Measurements from ENCODE around the gene HSD3B7.

The HSD3B7 gene

GRCh38 chr16:30951193-30951592 is 33.8 kb upstream of the HSD3B7 start:
- H3K27me3 Mint-ChIP-seq: no peaks in the 10 kb centered on the region
- H3K4me3 Mint-ChIP-seq: no peak overlapping the region
- H3K9me3 Mint-ChIP-seq: no peaks in the 10 kb centered on the region
- H3K4me1 Mint-ChIP-seq: peaks cover 36% of the 10 kb centered on the region
- peaks cover 6% of the 10 kb centered on the region for H3K36me3 Mint-ChIP-seq
- H3K27ac Mint-ChIP-seq: peak overlapping the region; percentile 89
- ATAC-seq: no peak

DNA sequence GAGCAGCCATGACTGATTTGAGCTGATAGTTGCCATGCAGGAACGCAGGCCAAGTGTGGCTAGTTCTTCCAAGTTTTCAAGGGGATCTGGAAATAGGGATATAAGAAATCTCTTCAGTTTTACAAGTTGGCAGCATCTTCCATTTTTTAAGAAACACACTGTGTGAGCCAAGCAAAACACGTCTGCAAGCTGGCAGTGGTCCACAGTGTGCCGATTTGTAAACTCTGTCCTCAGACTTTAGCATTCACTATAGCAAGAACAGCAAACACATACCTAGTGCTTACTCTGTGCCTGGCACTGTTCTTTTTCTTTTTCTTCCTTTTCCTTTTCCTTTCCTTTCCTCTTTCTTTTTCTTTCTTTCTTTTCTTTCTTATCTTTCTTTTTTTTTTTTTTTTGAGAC is 33.3 kb upstream of the HSD3B7 start:
- no peak for ATAC-seq
- Mint-ChIP-seq H3K27ac (no peak overlapping the region), H3K4me3 (no peak overlapping the region), H3K27me3 (no peaks in the 10 kb centered on the region), H3K36me3 (peaks cover 6% of the 10 kb centered on the region), H3K4me1 (peaks cover 36% of the 10 kb centered on the region), H3K9me3 (no peaks in the 10 kb centered on the region)

DNA sequence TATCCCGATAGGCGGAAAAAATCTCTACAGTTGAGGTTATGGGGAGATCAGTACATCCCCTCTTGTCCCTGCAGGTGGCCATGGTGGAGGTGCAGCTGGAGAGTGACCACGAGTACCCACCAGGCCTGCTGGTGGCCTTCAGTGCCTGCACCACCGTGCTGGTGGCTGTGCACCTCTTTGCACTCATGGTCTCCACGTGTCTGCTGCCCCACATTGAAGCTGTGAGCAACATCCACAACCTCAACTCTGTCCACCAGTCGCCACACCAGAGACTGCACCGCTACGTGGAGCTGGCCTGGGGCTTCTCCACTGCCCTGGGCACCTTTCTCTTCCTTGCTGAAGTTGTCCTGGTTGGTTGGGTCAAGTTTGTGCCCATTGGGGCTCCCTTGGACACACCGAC is 31.9 kb upstream of the HSD3B7 start:
- no peaks in the 10 kb centered on the region for H3K9me3 Mint-ChIP-seq
- H3K4me3 Mint-ChIP-seq: no peak overlapping the region
- H3K27ac Mint-ChIP-seq: no peak overlapping the region
- no peaks in the 10 kb centered on the region for H3K27me3 Mint-ChIP-seq
- no peak for ATAC-seq
- no peaks in the 10 kb centered on the region for H3K36me3 Mint-ChIP-seq
- H3K4me1 Mint-ChIP-seq: peaks cover 36% of the 10 kb centered on the region

DNA sequence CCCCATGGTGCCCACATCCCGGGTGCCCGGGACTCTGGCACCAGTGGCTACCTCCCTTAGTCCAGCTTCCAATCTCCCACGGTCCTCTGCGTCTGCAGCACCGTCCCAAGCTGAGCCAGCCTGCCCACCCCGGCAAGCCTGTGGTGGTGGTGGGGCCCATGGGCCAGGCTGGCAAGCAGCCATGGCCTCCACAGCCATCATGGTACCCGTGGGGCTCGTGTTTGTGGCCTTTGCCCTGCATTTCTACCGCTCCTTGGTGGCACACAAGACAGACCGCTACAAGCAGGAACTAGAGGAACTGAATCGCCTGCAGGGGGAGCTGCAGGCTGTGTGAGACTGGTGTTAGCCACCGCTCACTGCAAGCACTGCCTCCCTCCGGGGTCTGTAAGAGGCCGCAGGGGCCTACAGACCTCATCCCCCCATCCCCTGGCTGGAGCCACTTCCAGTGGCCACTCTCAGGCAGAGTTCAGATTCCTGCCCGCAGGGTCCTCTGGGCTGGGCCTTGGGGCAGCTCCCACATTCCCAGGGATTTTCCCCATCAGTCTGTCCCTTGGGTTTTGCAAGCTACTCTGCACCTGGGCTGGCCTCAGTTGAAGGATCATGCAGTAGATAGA is 31.4 kb upstream of the HSD3B7 start:
- Mint-ChIP-seq H3K27ac (peak overlapping the region; percentile 44), H3K27me3 (no peaks in the 10 kb centered on the region), H3K4me1 (peaks cover 41% of the 10 kb centered on the region), H3K4me3 (no peak overlapping the region), H3K9me3 (no peaks in the 10 kb centered on the region), H3K36me3 (peaks cover 4% of the 10 kb centered on the region)
- peak; percentile 39 for ATAC-seq

GRCh38 chr16:30954993-30955392 is 30.0 kb upstream of the HSD3B7 start:
- peaks cover 17% of the 10 kb centered on the region for H3K36me3 Mint-ChIP-seq
- H3K4me3 Mint-ChIP-seq: no peak overlapping the region
- H3K4me1 Mint-ChIP-seq: peaks cover 49% of the 10 kb centered on the region
- no peaks in the 10 kb centered on the region for H3K9me3 Mint-ChIP-seq
- H3K27ac Mint-ChIP-seq: no peak overlapping the region
- ATAC-seq: no peak
- no peaks in the 10 kb centered on the region for H3K27me3 Mint-ChIP-seq

DNA sequence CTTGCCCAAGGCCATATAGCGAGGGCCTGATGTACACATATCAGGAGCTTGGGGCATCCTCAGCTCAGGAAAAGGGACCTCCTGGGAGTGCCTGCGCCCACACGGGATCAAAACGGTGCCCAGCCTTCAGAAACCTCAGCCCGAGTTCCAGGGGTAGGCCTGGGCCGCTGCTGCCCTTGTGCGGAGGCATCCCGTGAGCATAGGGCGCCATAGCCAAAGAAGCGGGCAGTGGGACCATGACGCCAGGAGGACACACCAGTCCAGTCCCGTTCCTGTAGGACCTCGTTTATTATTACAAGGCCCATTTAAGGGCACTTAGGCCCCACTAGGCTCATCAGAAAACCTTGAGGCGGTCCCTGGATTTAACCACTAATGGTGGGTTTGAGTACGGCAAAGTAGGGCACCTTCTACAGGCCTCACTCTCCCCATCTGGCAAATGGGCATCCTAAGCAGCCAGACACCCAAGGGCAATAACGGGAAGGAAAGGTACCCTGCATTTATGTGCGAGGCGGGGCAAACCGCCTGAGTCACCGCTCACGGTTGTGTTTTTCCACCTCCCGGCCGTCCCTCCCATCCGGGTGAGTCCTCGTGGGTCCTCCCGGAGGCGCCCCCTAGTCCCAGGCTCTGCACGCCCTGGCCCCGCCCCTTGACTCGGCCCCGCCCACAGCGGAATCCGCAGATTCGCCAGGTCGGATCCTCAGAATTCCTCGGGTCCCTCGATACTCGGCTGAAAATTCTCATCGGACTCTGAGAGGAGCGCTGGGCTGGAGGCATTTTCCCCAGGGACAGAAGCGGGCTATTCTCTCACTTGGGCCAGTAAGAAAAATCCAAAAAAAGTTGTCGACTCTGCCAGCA is 28.2 kb upstream of the HSD3B7 start:
- H3K27me3 Mint-ChIP-seq: no peaks in the 10 kb centered on the region
- H3K4me3 Mint-ChIP-seq: peak overlapping the region; percentile 94
- ATAC-seq: peak; percentile 86
- peak overlapping the region; percentile 98 for H3K27ac Mint-ChIP-seq
- H3K4me1 Mint-ChIP-seq: peaks cover 42% of the 10 kb centered on the region
- peaks cover 36% of the 10 kb centered on the region for H3K36me3 Mint-ChIP-seq
- H3K9me3 Mint-ChIP-seq: no peaks in the 10 kb centered on the region

- H3K36me3 Mint-ChIP-seq: peaks cover 43% of the 10 kb centered on the region
- ATAC-seq: peak; percentile 92
- peak within 1 kb of the TSS; percentile 98 for H3K27ac Mint-ChIP-seq
- H3K27me3 Mint-ChIP-seq: no peaks in the 10 kb centered on the region
- H3K4me1 Mint-ChIP-seq: peaks cover 42% of the 10 kb centered on the region
- peak within 1 kb of the TSS; percentile 94 for H3K4me3 Mint-ChIP-seq
- no peaks in the 10 kb centered on the region for H3K9me3 Mint-ChIP-seq
Measured at GRCh38 chr16:30957456-30958174, 27.4 kb upstream of the HSD3B7 start, which contains the start of gene SETD1A. SETD1A (plus strand) TSS chr16:30957754; CDS start chr16:30958732, 978 bp downstream.

- Mint-ChIP-seq H3K36me3 (peaks cover 51% of the 10 kb centered on the region), H3K27ac (peak overlapping the region; percentile 98), H3K4me3 (peak overlapping the region; percentile 92), H3K27me3 (no peaks in the 10 kb centered on the region), H3K9me3 (no peaks in the 10 kb centered on the region), H3K4me1 (peaks cover 39% of the 10 kb centered on the region)
- peak; percentile 55 for ATAC-seq
Measured at GRCh38 chr16:30958175-30959079, 26.6 kb upstream of the HSD3B7 start.

DNA sequence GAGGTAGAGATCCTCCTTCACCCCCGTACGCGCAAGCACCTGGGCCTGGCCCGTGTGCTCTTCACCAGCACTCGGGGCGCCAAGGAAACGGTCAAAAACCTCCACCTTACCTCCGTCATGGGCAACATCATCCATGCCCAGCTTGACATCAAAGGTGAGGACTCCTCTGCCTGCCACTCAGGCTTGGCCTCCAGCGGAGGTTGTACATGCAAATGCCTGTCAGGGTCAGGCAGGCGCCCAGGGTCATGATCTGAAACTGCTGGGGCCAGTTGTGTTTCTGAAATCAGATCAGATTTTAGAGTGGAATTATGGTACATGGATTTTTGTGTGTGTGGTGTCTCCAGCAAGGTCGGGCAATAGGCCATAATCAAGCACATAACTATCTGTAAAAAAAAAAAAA is 23.6 kb upstream of the HSD3B7 start:
- H3K27ac Mint-ChIP-seq: no peak overlapping the region
- peaks cover 77% of the 10 kb centered on the region for H3K36me3 Mint-ChIP-seq
- no peak overlapping the region for H3K4me3 Mint-ChIP-seq
- H3K27me3 Mint-ChIP-seq: no peaks in the 10 kb centered on the region
- no peak for ATAC-seq
- no peaks in the 10 kb centered on the region for H3K9me3 Mint-ChIP-seq
- H3K4me1 Mint-ChIP-seq: peaks cover 39% of the 10 kb centered on the region

- H3K27ac Mint-ChIP-seq: no peak overlapping the region
- H3K27me3 Mint-ChIP-seq: no peaks in the 10 kb centered on the region
- no peak for ATAC-seq
- H3K4me3 Mint-ChIP-seq: no peak overlapping the region
- H3K36me3 Mint-ChIP-seq: peaks cover 88% of the 10 kb centered on the region
- no peaks in the 10 kb centered on the region for H3K9me3 Mint-ChIP-seq
- peaks cover 34% of the 10 kb centered on the region for H3K4me1 Mint-ChIP-seq
Measured at GRCh38 chr16:30963925-30964511, 21.0 kb upstream of the HSD3B7 start.

DNA sequence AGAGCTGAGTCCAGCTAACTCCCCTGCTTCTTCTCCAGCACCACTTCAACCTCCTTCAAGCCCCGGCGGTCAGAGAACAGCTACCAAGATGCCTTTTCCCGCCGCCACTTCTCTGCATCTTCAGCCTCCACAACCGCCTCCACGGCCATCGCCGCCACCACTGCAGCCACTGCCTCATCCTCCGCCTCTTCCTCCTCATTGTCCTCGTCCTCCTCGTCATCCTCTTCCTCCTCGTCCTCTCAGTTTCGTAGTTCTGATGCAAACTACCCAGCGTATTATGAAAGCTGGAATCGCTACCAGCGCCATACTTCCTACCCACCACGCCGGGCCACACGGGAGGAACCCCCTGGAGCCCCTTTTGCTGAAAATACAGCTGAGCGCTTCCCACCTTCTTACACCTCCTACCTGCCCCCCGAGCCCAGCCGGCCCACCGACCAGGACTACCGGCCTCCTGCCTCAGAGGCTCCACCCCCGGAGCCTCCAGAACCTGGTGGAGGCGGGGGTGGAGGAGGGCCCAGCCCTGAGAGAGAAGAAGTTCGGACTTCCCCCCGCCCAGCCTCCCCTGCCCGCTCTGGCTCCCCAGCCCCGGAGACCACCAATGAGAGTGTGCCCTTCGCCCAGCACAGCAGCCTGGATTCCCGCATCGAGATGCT is 20.3 kb upstream of the HSD3B7 start:
- peaks cover 88% of the 10 kb centered on the region for H3K36me3 Mint-ChIP-seq
- no peaks in the 10 kb centered on the region for H3K27me3 Mint-ChIP-seq
- H3K4me1 Mint-ChIP-seq: peaks cover 27% of the 10 kb centered on the region
- no peak overlapping the region for H3K4me3 Mint-ChIP-seq
- ATAC-seq: peak; percentile 24
- H3K9me3 Mint-ChIP-seq: no peaks in the 10 kb centered on the region
- H3K27ac Mint-ChIP-seq: no peak overlapping the region

DNA sequence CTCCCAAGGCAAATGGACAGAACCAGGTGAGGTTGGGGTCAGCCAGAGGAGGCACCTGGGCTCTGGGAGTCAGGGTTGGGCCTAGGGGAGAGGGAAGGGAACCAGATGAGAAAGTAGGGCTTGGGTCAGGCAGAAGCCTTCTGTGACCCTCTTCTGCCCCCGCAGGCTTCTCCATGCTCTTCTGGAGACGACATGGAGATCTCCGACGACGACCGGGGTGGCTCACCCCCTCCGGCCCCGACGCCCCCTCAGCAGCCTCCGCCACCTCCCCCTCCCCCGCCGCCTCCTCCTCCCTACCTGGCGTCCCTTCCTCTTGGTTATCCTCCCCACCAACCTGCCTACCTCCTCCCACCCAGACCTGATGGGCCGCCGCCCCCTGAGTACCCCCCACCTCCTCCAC is 19.6 kb upstream of the HSD3B7 start:
- H3K4me1 Mint-ChIP-seq: peaks cover 20% of the 10 kb centered on the region
- ATAC-seq: no peak
- H3K27me3 Mint-ChIP-seq: no peaks in the 10 kb centered on the region
- H3K36me3 Mint-ChIP-seq: peaks cover 85% of the 10 kb centered on the region
- H3K4me3 Mint-ChIP-seq: no peak overlapping the region
- H3K9me3 Mint-ChIP-seq: no peaks in the 10 kb centered on the region
- H3K27ac Mint-ChIP-seq: no peak overlapping the region

DNA sequence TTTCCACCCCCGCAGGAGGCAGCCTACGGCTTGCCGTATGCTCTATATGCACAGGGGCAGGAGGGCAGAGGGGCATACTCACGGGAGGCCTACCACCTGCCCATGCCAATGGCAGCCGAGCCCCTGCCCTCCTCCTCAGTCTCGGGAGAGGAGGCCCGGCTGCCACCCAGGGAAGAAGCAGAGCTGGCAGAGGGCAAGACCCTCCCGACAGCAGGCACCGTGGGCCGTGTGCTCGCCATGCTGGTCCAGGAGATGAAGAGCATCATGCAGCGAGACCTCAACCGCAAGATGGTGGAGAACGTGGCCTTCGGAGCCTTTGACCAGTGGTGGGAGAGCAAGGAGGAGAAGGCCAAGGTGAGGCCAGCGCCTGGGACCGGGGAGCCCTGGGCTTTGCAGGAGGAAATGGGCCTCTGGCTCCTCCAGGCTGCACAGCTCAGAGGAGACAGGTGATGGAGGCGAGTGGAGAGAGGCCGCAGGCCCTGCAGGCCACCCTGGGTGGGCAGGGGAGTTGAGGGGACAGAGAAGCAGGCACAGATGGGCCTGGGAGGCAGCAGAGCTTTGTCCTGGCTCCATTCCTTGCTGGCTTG is 18.9 kb upstream of the HSD3B7 start:
- Mint-ChIP-seq H3K4me3 (no peak overlapping the region), H3K27me3 (no peaks in the 10 kb centered on the region), H3K4me1 (peaks cover 19% of the 10 kb centered on the region), H3K36me3 (peaks cover 85% of the 10 kb centered on the region), H3K9me3 (no peaks in the 10 kb centered on the region), H3K27ac (peak overlapping the region; percentile 37)
- no peak for ATAC-seq

DNA sequence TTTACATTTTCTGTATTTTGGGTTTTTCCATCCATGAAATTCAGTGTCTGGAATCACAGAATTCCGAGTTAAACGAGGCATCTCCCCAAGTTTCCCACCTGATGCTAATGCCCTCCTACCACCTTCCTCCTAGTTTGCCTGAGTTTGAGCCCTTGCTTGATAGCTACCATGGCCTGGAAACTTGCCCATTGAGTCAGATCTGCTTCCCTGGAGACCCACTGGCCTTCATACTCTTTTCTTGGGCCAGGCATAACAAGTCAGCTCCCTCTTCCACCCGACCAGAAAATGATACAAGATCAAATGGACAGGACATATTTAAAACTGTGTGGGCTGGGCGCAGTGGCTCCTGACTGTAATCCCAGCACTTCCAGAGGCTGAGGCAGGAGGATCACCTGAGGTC is 17.2 kb upstream of the HSD3B7 start:
- no peak overlapping the region for H3K27ac Mint-ChIP-seq
- peaks cover 19% of the 10 kb centered on the region for H3K4me1 Mint-ChIP-seq
- no peak overlapping the region for H3K4me3 Mint-ChIP-seq
- no peaks in the 10 kb centered on the region for H3K9me3 Mint-ChIP-seq
- H3K36me3 Mint-ChIP-seq: peaks cover 86% of the 10 kb centered on the region
- no peaks in the 10 kb centered on the region for H3K27me3 Mint-ChIP-seq
- no peak for ATAC-seq
